ENCODE data around the gene HIP1R. TPM values are rescaled to one million over a fixed set of nuclear protein-coding genes. Genes with fewer than 3 reads are reported as not detected.
A peak's percentile ranks its signal among the peaks of the same experiment; 100 is the strongest.

Gene HIP1R
- total RNA-seq, 2 donors from 2014 or later = 61.5 to 67.4 TPM

GRCh38 chr12:122855928-122856831 lies 20.9 kb downstream of the HIP1R start:
- H3K27me3 Mint-ChIP-seq = no peaks in the 10 kb centered on the region
- H3K27ac Mint-ChIP-seq = no peak overlapping the region
- no peaks in the 10 kb centered on the region for H3K9me3 ChIP-seq (ENCODE audit: control insufficient read depth, low read length, poor library complexity, severe bottlenecking)
- ATAC-seq = no peak
- H3K4me1 Mint-ChIP-seq = peaks cover 4% of the 10 kb centered on the region
- peaks cover 2% of the 10 kb centered on the region for H3K36me3 Mint-ChIP-seq (ENCODE audit: low read depth)
- no peak for DNase-seq
- no peak overlapping the region for H3K4me3 Mint-ChIP-seq

DNA sequence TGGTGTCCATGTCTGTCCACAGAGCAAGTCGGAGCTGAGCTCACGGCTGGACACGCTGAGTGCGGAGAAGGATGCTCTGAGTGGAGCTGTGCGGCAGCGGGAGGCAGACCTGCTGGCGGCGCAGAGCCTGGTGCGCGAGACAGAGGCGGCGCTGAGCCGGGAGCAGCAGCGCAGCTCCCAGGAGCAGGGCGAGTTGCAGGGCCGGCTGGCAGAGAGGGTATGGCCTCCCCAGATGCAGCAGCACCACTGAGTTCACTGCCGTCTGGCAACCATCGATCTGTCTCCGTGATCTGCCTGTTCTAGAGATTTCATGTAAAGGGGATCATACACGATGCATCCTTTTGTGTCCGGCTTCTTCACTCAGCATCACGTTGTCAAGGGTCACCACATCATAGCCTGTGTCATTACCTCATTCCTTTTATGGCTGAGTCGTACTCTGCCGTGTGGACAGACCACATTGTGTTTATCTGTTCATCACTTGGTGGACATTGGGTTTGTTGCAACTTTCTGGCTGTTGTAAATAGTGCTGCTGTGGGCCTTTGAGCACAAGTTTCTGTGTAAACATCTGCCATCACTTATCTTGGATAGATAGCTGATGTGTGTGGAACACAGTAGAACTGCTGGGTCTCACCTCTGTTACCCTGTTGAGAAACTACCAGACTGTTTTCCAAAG lies 21.9 kb downstream of the HIP1R start:
- H3K4me1 Mint-ChIP-seq = peaks cover 4% of the 10 kb centered on the region
- H3K27me3 Mint-ChIP-seq = no peaks in the 10 kb centered on the region
- H3K36me3 Mint-ChIP-seq (ENCODE audit: low read depth) = peaks cover 2% of the 10 kb centered on the region
- no peak for ATAC-seq
- DNase-seq = no peak
- no peaks in the 10 kb centered on the region for H3K9me3 ChIP-seq (ENCODE audit: control insufficient read depth, low read length, poor library complexity, severe bottlenecking)
- H3K4me3 Mint-ChIP-seq = no peak overlapping the region
- no peak overlapping the region for H3K27ac Mint-ChIP-seq

GRCh38 chr12:122858171-122858570 lies 22.9 kb downstream of the HIP1R start:
- no peaks in the 10 kb centered on the region for H3K9me3 ChIP-seq (ENCODE audit: control insufficient read depth, low read length, poor library complexity, severe bottlenecking)
- peaks cover 2% of the 10 kb centered on the region for H3K36me3 Mint-ChIP-seq (ENCODE audit: low read depth)
- DNase-seq (no peak), ATAC-seq (no peak)
- H3K27ac Mint-ChIP-seq = no peak overlapping the region
- H3K4me1 Mint-ChIP-seq = peaks cover 2% of the 10 kb centered on the region
- no peak overlapping the region for H3K4me3 Mint-ChIP-seq
- no peaks in the 10 kb centered on the region for H3K27me3 Mint-ChIP-seq

- peaks cover 2% of the 10 kb centered on the region for H3K4me1 Mint-ChIP-seq
- DNase-seq (no peak), ATAC-seq (no peak)
- H3K4me3 Mint-ChIP-seq = peak overlapping the region; percentile 21
- no peak overlapping the region for H3K27ac Mint-ChIP-seq
- H3K27me3 Mint-ChIP-seq = no peaks in the 10 kb centered on the region
- peaks cover 2% of the 10 kb centered on the region for H3K36me3 Mint-ChIP-seq (ENCODE audit: low read depth)
- no peaks in the 10 kb centered on the region for H3K9me3 ChIP-seq (ENCODE audit: control insufficient read depth, low read length, poor library complexity, severe bottlenecking)
Observed at GRCh38 chr12:122858591-122859302, 23.5 kb downstream of the HIP1R start.

- peak overlapping the region; percentile 21 for H3K4me3 Mint-ChIP-seq
- H3K9me3 ChIP-seq (ENCODE audit: control insufficient read depth, low read length, poor library complexity, severe bottlenecking) = no peaks in the 10 kb centered on the region
- H3K36me3 Mint-ChIP-seq (ENCODE audit: low read depth) = peaks cover 2% of the 10 kb centered on the region
- no peaks in the 10 kb centered on the region for H3K27me3 Mint-ChIP-seq
- no peak overlapping the region for H3K27ac Mint-ChIP-seq
- H3K4me1 Mint-ChIP-seq = peaks cover 2% of the 10 kb centered on the region
- DNase-seq = no peak
- peak; percentile 3 for ATAC-seq
Observed at GRCh38 chr12:122859303-122860039, 24.2 kb downstream of the HIP1R start.

GRCh38 chr12:122860040-122860853 lies 25.0 kb downstream of the HIP1R start:
- Mint-ChIP-seq H3K27me3 (no peaks in the 10 kb centered on the region), H3K27ac (no peak overlapping the region), H3K36me3 (ENCODE audit: low read depth) (peaks cover 2% of the 10 kb centered on the region), H3K4me3 (peak overlapping the region; percentile 21), H3K4me1 (peaks cover 2% of the 10 kb centered on the region)
- ATAC-seq (peak; percentile 56), DNase-seq (peak; percentile 67 to 76 (median 69))
- H3K9me3 ChIP-seq (ENCODE audit: control insufficient read depth, low read length, poor library complexity, severe bottlenecking) = no peaks in the 10 kb centered on the region

GRCh38 chr12:122860854-122861586 lies 25.8 kb downstream of the HIP1R start:
- H3K4me3 Mint-ChIP-seq = no peak overlapping the region
- no peaks in the 10 kb centered on the region for H3K9me3 ChIP-seq (ENCODE audit: control insufficient read depth, low read length, poor library complexity, severe bottlenecking)
- H3K36me3 Mint-ChIP-seq (ENCODE audit: low read depth) = peaks cover 2% of the 10 kb centered on the region
- H3K27ac Mint-ChIP-seq = no peak overlapping the region
- no peak for ATAC-seq
- no peaks in the 10 kb centered on the region for H3K27me3 Mint-ChIP-seq
- H3K4me1 Mint-ChIP-seq = no peaks in the 10 kb centered on the region
- DNase-seq = no peak

GRCh38 chr12:122861587-122861970 lies 26.3 kb downstream of the HIP1R start:
- H3K27ac Mint-ChIP-seq = peak overlapping the region; percentile 45
- no peaks in the 10 kb centered on the region for H3K4me1 Mint-ChIP-seq
- no peaks in the 10 kb centered on the region for H3K9me3 ChIP-seq (ENCODE audit: control insufficient read depth, low read length, poor library complexity, severe bottlenecking)
- no peaks in the 10 kb centered on the region for H3K27me3 Mint-ChIP-seq
- H3K36me3 Mint-ChIP-seq (ENCODE audit: low read depth) = no peaks in the 10 kb centered on the region
- H3K4me3 Mint-ChIP-seq = peak overlapping the region; percentile 15
- ATAC-seq = no peak
- DNase-seq = no peak

GRCh38 chr12:122862110-122862634 lies 26.9 kb downstream of the HIP1R start:
- no peak for DNase-seq
- Mint-ChIP-seq H3K4me1 (no peaks in the 10 kb centered on the region), H3K4me3 (no peak overlapping the region), H3K36me3 (ENCODE audit: low read depth) (peaks cover 2% of the 10 kb centered on the region), H3K27me3 (no peaks in the 10 kb centered on the region), H3K27ac (peak overlapping the region; percentile 45)
- no peaks in the 10 kb centered on the region for H3K9me3 ChIP-seq (ENCODE audit: control insufficient read depth, low read length, poor library complexity, severe bottlenecking)
- no peak for ATAC-seq

GRCh38 chr12:122862872-122863701 lies 27.8 kb downstream of the HIP1R start:
- no peaks in the 10 kb centered on the region for H3K9me3 ChIP-seq (ENCODE audit: control insufficient read depth, low read length, poor library complexity, severe bottlenecking)
- Mint-ChIP-seq H3K4me3 (no peak overlapping the region), H3K27ac (peak overlapping the region; percentile 39), H3K4me1 (no peaks in the 10 kb centered on the region), H3K27me3 (no peaks in the 10 kb centered on the region), H3K36me3 (ENCODE audit: low read depth) (peaks cover 2% of the 10 kb centered on the region)
- DNase-seq (no peak), ATAC-seq (no peak)

- H3K4me3 Mint-ChIP-seq = no peak overlapping the region
- DNase-seq (no peak), ATAC-seq (no peak)
- peaks cover 3% of the 10 kb centered on the region for H3K4me1 Mint-ChIP-seq
- H3K36me3 Mint-ChIP-seq (ENCODE audit: low read depth) = peaks cover 2% of the 10 kb centered on the region
- peak overlapping the region; percentile 81 for H3K27ac Mint-ChIP-seq
- H3K27me3 Mint-ChIP-seq = no peaks in the 10 kb centered on the region
- no peaks in the 10 kb centered on the region for H3K9me3 ChIP-seq (ENCODE audit: control insufficient read depth, low read length, poor library complexity, severe bottlenecking)
Observed at GRCh38 chr12:122864894-122865253, 29.6 kb downstream of the HIP1R start.
